HCEC 1CT (cell line): Measurements from ENCODE around the gene GPX1.

ENCODE experiments used
- DNase-seq: peaks from one replicate; pipeline ENCODE4 v3.0.0-alpha.2; 2017

GPX1 gene

GRCh38 chr3:49311283-49311682 is 46.9 kb downstream of the GPX1 start:
- no peak for DNase-seq

GRCh38 chr3:49310677-49311076 is 47.5 kb downstream of the GPX1 start:
- DNase-seq, result no peak
